Measurements from ENCODE around the gene SP140.

DNA sequence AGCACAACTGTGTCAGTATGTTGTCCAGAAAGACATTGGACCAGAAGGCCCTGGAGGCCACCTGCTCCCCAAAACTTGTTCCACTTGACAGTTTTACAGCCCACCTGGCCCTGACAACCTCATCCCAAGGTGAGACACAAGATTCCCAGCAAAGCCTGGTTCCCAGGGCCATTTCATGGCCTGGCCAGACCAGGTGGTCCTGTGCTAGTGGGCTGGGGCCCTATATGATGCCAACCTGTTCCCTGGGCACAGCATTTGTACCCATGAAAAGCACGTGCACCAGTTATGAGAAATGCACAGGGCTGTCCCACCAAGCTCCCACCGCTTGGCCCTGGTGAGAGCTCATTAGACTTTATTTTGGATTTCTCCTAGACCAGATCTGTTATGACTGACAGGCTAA, 95.5 kb downstream of the SP140 start:
- no peak for TF ChIP-seq EZH2 (IDR thresholded peaks at IDR 0.05; ENCODE audit: insufficient read depth, poor library complexity, severe bottlenecking)
- TF ChIP-seq EZH2phosphoT487 (IDR thresholded peaks at IDR 0.05; ENCODE audit: insufficient read depth, low read depth), result no peak

Data from GM23248 (cell line).